ENCODE measurements around the gene ACTN4.

GRCh38 chr19:38769635-38770211, 122.3 kb downstream of the ACTN4 start:
- TF ChIP-seq POLR2AphosphoS5 (IDR thresholded peaks at IDR 0.05; ENCODE audit: low read depth, low read length) (no peak), POLR2A (IDR thresholded peaks at IDR 0.05; ENCODE audit: low read depth, low read length) (no peak)

Measured in GM12892 (cell line).